NCI-H524 treated with DMSO at 0.1 percent for 48 hours (cell line): ENCODE measurements around the gene UBAP1.
"Not testable (repeated sequence)": the region's sequence is repeated elsewhere in the genome, so short reads cannot be mapped to it uniquely, and the experiment has no call there.

ENCODE experiments used
- DNase-seq: peaks from one replicate; lab custom pipeline; 2025; lab: John Stamatoyannopoulos, UW

UBAP1 gene

DNA sequence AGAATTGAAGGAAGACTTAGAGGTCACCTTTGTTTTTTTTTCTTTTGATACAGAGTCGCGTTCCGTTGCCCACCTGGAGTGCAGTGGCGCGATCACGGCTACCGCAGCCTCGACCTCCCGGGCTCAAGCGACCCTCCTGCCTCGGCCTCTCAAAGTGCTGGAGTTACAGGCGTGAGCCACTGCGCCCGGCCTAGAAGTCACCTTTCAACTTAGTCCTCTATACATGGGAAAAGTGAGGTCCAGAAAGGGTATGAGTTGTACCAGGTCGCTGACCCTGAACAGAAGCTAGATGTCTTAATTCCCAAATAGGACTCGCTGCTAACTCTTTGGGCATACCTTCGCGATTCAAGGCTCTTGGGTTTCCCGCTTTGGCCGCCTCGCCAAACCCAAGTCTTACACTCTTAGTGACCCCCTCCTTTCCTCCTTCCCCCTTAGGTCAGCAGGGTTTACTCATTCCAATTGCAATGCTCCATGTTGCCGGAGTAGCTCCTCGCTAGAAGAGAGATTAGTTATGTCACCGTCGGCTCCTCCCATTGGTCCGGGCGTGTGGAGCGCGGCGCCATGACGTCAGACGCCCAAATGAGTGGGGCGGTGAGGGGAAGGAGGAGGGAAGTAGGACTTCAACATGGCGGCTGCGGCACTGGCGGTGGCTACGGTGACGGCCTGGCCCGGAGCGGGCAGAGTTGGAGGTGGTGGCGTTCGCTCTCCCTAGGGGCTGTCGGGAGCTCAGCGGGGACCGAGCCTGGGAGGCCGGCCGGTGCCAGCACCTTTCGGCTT lies at the start of gene UBAP1:
Gene UBAP1, plus strand, starts transcription at position 608 of the 777 bp plus-strand sequence. CDS start 41,872 bp downstream, outside the sequence.
- DNase-seq = peak; percentile 87

DNA sequence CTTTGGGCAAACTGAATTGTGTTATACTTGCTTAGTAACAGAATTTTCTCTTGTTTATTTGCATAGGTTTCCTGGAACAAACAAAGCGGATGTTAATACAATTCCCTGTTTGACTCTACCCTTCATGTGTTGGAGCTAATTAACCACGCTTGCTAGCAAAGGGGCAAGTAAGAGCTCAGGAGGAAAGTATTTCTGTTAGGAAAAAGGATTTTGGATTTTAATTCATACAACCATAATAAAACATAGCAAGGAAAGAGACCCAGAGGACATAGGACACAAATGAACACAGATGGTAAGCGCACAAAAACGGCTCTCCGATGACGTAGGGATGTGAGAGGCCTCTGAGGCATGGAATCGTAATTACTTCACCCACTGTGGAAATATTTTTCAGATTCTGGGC lies 47.3 kb upstream of the UBAP1 start:
- no peak for DNase-seq

DNA sequence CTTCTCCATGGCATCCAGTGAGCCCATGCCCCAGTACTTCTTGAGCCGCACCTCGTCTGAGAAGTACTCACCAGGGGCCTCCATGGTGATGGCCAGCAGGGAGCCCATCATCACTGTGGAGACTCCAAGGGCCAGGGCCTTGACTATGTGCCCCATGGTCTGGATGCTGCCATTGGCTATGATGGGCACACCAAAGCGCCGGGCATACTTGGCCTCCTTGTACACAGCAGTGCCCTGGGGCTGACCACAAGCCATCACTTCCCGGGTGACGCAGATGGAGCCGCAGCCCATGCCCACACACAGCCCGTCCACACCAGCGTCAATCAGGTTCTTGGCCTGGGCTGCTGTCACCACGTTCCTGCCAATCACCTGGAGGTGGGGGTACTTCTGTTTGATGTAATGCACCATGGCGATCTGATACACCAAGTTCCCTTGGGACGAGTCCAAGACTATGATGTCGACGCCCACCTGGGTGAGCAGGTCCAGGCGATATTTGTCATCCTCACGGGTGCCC lies 45.4 kb upstream of the UBAP1 start:
- DNase-seq = no peak

DNA sequence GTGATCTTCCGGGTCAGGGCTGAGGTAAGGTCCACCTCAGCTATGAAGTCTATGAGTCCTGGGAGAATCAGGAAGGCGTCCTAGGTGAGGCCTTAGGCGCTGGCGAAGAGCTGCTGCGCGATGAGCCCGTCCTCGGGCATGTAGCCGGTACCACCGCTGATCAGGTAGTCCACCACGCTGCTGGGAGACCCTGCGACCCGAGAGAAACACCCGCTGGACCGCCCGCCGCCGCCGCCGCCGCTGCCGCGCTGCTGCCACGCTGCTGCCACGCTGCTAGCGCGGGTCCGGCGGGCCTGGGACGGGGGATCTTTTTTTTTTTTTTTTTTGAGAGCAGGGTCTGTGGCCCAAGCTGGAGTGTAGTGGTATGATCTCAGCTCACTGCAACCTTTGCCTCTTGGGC lies 44.3 kb upstream of the UBAP1 start:
- no peak for DNase-seq

DNA sequence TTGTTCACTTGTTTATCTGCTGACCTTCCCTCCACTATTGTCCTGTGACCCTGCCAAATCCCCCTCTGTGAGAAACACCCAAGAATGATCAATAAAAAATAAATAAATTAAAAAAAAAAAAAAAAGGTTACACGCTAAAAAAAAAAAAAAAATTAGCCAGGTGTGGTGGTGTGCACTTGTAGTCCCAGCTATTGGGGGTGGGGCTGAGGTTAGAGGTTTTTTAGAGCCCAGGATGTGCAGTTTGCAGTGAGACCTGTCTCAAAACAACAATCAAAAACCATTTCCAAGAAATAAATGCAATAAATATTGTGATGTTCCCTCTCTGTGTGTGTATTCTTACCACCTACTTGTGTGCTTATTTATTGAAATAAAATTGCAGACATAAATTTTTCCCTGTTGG lies 40.2 kb upstream of the UBAP1 start:
- not testable (repeated sequence) for DNase-seq

DNA sequence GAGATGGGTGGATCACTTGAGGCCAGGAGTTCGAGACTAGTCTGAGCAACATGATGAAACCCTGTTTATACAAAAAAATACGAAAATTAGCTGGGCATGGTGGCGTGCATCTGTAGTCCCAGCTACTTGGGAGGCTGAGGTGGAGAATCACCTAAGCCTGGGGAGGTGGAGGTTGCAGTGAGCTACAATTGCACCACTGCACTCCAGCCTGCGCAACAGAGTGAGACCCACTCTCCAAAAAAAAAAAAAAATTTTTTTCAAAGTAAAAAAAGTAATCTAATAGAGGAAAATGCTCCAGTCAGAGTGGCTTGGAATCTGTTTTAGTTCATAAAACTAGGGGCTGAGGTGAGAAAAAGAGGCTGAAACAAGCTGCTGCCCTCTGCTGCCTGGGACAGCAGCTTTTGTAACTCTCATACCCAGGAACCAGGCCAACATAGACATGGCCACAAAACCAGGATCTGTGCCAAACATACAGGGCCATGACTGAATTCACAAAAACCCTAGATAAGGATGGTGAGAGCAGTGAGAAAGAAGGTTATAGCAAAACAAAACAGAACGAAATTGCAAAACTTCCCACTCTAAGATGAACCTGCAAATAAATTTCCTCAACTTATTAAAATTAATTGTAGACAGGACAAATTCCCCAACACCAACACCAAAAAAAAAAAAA lies 39.2 kb upstream of the UBAP1 start:
- DNase-seq = no peak

DNA sequence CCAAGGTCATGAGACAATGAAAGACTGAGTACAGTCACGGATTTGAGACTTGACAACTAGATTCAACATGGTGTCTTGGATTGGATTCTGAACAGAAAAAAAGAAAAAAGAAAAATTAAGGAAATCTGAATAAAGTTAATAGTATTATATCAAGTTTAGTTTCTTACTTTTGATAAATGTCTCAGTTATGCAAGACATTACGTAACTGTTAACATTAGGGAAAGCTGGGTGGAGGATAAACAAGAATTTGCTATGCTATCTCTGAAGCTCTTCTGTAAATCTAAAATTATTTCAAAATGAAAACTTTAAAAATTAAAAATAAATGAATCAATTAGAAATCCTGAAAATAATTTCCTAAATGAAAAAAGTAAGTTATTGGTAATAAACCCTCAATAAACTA lies 38.0 kb upstream of the UBAP1 start:
- DNase-seq = no peak

DNA sequence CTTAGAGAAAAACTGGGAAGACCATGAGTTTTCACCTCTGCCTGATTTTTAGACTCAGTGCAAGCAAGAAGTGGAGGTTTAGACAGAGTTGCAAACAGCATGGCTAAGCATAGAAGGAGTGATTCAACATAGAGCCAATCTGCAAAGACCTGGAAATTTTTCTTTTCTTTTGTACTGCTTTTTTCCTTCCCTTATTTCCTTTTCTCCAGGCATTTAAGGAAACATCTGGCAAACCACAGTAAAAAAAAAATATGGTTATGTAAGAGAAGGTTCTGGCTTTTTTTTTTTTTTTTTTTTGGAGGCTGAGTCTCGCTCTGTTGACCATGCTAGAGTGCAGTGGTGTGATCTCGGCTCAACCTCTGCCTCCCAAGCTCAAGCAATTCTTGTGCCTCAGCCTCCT lies 35.7 kb upstream of the UBAP1 start:
- no peak for DNase-seq

DNA sequence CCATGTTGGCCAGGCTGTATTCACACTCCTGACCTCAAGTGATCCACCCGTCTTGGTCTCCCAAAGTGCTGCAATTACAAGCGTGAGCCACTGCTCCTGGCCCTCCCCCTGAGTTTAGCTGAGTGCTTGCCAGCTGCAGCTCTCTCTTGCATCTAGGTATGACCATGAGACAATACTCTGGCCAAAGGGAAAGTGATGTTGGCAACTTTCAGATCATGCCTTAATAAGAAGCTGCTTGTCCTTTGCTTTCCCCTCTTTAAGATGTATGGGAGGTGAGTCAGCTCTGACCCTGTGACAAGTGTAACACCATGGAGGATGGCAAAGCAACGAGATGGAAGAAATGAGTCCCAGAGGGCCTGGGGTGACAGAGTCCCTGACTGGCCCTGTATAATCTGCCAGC lies 33.7 kb upstream of the UBAP1 start:
- no peak for DNase-seq

DNA sequence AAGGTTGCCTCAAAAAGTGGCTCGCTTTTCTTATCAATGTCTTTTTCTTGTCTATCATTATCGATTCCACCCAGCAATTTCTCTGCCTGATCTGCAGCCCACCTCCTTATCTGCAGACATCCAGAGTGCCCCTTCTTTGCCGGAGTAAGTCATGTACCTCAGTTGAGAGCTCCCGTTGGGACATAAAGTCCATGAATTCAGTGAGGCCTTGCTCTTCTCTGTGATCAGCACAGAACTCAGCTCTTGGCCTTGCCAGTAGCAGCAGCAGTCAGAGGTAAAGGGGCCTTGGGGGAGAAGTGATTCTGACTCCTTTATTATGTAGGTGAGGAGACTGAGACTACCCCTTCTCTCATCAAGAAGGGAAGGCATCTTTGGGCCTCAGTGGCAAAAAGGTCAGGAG lies 27.4 kb upstream of the UBAP1 start:
- DNase-seq = no peak

DNA sequence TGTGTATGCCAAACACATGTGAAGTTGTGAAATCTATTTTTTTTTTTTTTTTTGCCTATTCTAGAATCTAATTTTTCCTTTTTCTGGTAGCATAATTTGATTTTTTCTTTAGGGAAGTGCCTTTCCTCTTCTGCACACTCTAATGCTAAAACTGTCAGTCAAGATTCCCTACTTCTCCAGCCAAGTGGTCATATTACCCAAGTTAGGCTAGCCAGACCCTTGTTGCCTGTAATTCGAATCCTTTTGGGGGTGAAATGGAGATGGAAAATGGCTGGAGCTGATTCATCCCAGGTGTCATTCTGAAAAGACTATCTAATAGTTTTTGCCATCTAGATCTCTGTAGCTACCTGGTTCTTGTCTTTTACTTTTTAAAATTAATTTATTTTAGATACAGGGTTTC lies 24.8 kb upstream of the UBAP1 start:
- no peak for DNase-seq

DNA sequence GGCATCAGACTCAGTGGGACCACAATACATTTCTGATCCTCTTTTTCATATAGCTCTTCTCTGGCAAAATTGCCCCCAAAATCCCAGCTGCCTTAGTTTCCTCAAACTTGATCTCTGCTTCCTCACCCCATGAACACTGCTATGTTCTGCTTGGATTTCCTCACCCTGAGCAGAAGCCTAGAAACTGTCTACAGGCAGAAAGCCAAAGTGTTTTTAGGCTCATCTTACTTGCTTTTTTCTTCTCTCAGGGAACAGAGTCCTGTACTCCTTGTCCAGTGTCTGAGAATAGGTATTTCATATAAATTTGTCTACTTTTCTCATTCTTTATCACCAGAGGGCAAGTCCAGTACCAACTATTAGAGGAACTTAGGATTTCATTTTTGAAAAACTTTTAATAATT lies 21.5 kb upstream of the UBAP1 start:
- no peak for DNase-seq

DNA sequence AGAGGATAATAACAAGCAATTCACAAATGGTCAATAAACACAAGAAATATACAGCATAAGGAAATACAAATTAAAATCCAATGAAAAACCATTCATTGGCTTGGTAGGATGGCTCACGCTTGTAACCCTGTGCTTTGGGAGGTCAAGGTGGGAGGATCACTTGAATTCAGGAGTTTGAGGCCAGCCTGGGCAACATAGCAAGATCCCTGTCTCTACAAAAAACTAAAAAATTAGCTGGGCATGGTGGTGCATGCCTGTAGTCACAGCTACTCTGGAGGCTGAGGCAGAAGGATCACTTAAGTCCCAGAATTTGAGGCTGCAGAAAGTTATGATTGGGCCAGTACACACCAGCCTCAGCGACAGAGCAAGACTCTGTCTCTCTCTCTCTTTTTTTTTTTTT lies 20.9 kb upstream of the UBAP1 start:
- DNase-seq = no peak

DNA sequence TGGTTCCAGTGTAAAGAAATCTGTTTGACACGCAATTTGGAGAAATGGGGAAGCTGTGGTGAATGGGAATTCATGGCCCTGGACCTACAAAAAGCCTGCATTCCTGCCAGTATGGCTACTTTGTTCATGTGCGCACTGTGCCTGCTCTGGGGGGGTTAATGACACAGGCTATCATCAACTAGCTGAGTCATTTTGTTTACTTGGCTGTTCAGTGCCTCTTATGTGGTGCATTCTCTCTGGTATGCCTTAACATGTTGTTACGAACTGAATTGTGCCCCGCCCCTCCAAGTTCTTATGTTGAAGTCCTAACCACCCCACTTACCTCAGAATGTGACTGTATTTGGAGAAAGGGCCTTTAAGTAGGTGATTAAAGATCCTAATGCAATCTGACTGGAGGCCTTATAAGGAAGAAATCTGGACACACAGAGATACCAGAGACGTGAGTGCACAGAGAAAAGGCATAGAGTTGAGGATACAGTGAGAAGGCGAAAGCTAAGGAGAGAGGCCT lies 20.4 kb upstream of the UBAP1 start:
- no peak for DNase-seq

DNA sequence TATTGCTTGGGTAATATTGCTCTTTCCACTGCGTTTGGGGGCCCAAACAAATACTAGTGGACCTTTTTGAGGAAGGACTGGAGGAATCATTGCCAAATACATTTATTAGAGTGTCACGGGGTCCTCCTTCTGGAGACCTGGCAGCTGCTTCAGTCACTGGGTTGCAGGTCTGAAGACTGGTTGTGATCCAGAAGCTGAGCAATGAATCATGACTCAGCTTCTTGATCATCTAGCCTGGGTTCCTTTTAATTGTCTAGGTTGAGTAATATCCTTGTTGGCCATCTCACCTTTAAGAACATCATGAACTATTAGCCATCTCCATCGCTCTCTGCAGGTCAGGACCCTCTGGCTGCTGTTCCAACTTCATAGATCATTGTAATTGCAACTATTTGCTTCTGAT lies 15.4 kb upstream of the UBAP1 start:
- DNase-seq = no peak

DNA sequence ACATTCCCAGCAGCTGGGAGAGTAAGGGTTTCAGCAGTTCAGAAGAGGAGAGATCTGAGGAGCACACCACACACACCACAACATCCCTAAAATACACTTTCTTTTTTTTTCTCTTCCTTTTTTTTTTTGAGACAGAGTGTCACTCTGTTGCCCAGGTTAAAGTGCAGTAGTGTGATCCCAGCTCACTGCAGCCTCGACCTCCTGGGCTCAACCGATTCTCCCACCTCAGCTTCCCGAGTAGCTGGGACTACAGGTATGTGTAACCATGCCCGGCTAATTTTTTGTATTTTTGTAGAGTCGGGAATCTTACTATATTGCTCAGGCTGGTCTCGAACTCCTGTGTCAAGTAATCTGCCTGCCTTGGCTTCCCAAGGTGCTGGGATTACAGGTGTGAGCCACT lies 9.7 kb upstream of the UBAP1 start:
- DNase-seq = no peak

DNA sequence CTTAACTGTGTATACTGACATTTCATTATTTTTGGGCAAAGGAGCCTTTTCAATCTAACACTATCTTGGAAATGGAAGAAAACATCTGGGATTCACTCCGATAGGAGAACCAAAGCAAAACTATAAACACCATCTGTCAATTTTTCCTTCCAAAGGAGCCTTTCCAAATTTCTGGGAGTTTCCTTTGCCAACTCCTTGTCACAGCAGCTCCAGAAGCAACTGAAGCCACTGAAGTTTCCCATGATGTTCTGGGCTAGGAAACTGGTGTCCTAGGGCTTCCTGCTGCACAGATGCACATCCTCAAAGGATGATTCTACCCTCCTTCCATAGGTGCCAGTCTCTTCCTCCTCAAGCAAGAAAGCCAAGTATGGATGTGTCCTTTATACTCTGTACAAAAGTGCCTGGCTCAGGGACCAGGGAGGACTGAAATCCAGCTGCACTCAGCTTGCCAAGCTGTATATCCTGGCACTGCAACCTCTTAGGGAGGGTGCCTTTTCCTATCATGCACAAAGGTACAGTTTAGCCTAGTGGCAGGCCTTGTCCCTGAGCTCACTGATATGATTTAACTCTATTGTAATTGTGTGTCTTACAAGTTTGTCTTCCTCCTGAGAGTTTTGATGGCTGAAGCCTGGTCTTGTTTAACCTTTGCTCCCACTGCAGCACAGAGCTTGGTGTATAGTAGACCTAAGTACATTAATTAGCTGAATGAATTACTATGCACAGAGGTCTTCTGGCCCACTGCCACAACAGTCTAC lies 8.4 kb upstream of the UBAP1 start:
- no peak for DNase-seq

DNA sequence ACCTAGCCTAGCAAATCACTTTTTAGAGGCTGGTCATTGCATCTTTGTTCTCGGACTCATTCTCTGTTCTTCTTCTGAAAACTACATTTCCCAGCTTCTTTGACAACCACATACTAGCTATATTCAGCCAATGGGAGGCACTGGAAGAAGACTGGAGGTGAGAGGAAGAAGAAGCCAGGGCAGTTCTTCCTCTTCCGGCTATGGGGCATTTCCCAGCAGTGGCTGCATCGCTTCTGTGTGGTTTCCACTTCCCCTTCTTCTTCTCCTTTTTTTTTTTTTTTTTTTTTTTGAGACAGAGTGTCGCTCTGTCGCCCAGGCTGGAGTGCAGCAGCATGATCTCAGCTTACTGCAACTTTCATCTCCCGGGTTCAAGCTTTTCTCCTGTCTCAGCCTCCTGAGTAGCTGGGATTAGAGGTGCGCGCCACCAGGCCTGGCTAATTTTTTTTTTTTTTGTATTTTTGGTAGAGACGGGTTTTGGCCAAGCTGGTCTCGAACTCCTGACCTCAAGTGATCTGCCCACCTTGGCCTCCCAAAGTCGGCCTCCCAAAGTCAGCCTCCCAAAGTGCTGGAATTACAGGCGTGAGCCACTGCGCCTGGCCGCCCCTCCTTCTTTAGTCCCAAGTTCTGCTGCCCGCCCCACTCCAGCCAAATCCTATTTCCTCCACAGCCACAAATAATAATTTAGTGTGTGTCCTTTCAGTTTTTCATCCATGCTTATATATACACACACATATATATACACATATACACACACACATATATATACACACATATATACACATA lies 6.9 kb upstream of the UBAP1 start:
- DNase-seq = no peak

DNA sequence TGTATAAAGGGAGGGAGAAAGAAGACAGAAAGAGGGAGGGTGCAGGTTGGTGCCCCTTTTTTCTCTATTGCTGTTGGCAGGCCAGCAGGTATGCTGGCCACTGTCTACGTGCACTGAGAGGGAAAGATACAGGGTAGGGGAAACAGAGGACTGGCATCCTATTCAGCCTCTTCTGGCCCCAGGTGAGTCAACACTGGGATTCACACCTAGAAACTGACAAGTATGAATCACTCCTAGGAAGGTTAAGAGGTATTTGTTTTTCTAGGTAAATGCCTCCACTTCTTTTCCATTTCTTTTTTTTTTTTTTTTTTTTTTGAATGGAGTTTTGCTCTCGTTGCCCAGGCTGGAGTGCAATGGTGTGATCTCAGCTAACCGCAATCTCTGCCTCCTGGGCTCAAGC lies 2.8 kb upstream of the UBAP1 start:
- no peak for DNase-seq

DNA sequence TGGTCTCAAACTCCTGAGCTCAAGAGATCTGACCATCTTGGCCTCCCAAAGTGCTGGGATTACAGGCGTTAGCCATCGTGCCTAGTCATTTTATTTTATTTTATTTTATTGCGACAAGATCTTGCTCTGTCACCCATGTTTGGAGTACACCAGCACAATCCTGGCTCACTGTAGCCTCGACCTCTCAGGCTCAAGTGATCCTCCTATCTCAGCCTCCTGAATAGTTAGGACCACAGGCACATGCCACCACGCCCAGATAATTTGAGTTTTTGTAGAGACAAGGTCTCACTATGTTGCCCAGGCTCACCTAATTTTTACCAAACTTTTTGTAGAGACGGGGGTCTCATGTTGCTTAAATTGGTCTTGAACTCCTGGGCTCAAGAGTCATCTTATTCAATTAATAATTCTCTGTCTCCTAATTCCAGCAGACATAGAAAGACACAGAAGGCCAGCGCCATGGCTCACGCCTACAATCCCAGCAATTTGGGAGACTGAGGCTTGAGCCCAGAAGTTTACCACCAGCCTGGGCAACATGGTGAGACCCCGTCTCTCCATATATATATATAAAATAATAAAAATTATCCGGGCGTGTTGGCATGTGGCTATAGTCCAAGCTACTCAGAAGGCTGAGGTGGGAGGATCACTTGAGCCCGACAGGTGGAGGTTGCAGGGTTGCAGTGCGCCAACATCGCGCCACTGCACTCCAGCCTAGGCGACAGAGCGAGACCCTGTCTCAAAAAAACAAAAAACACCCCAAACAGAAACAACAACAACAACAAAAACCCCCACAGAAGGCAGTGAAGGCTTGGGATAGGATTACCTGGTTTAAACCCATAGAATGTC lies 1.0 kb upstream of the UBAP1 start:
- no peak for DNase-seq
